HFF-Myc (cell line): Measurements from ENCODE around the gene UBE2D2.

Source experiments
- DNase-seq: peaks from one replicate; pipeline ENCODE4 v3.0.0-alpha.2; 2011; ENCODE audit warnings: low read depth; ENCODE audit errors: extremely low read depth
- H3K4me3 ChIP-seq: replicated peaks from 2 replicates; pipeline ENCODE4 v1.5.1; 2011; ENCODE audit warnings: low read depth, mild to moderate bottlenecking, control low read depth, low read length
- CTCF ChIP-seq: IDR thresholded peaks from 2 replicates; pipeline ENCODE4 v1.5.1; 2012; ENCODE audit warnings: mild to moderate bottlenecking, low read depth, low read length, control low read depth; ENCODE audit errors: missing control alignments

The UBE2D2 gene

GRCh38 chr5:139660923-139661814 lies 100.0 kb downstream of the UBE2D2 start:
- H3K4me3 ChIP-seq, result 0 out of 2 replicates have a peak overlapping the region, but pooled peaks have one; percentile 17
- no peak for TF ChIP-seq CTCF
- peak; percentile 77 for DNase-seq

GRCh38 chr5:139662617-139663016 lies 101.5 kb downstream of the UBE2D2 start:
- H3K4me3 ChIP-seq, result no peak overlapping the region
- DNase-seq, result no peak
- TF ChIP-seq CTCF, result no peak

GRCh38 chr5:139663207-139664085 lies 102.3 kb downstream of the UBE2D2 start:
- DNase-seq, result no peak
- no peak overlapping the region for H3K4me3 ChIP-seq
- no peak for TF ChIP-seq CTCF

- DNase-seq, result no peak
- no peak overlapping the region for H3K4me3 ChIP-seq
- no peak for TF ChIP-seq CTCF
Observed at GRCh38 chr5:139664086-139664693, 103.1 kb downstream of the UBE2D2 start.

GRCh38 chr5:139664727-139665351 lies 103.7 kb downstream of the UBE2D2 start:
- no peak for DNase-seq
- H3K4me3 ChIP-seq, result no peak overlapping the region
- TF ChIP-seq CTCF, result no peak

GRCh38 chr5:139665626-139666025 lies 104.5 kb downstream of the UBE2D2 start:
- no peak for DNase-seq
- no peak overlapping the region for H3K4me3 ChIP-seq
- TF ChIP-seq CTCF, result no peak
